ENCODE data around the gene EML4. TPM values are rescaled to one million over a fixed set of nuclear protein-coding genes. Genes with fewer than 3 reads are reported as not detected.

Gene EML4
- total and polyA plus RNA-seq, 10 of the 15 experiments (the other 5 are each of a cell fraction or from before 2014, with no cell fraction given), result 23.1 to 91.3 (median 77.4) TPM

DNA sequence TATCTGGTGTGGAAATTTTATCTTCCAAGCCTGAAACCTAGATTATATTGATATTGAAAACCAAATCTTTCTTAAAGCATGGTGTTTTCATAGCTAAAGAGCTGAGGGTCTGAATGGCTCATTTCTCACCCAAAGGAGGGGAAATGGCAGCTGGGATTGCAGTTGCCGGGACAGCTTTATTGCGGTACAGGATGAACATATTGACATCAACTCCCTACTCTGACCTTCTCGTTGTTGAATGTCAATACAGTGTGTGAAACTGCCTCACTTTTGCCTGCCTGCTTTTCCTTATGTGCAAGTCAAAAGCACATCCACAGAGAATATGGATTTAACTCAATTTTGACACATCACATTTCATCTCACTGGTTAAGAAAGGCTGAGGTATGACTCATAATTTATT lies 195.5 kb downstream of the EML4 start:
- Histone ChIP-seq H3K4me2 (ENCODE audit: control insufficient read depth, insufficient read depth) (no peak overlapping the region), H3K4me3 (no peak overlapping the region), H3K27me3 (replicated peaks in 1 of 2; ENCODE audit: control insufficient read depth in 2 of 2, insufficient read depth in 2 of 2, low read length in 1 of 2) (no peaks in the 10 kb centered on the region; a peak in 1 of 4 replicates), H3K27ac (ENCODE audit: control insufficient read depth, insufficient read depth) (no peak overlapping the region), H2AFZ (ENCODE audit: control insufficient read depth, low read depth, low read length) (no peak overlapping the region), H3K79me2 (ENCODE audit: control insufficient read depth, insufficient read depth, low read length) (peaks cover 14% of the 10 kb centered on the region), H3K9me3 (replicated peaks; ENCODE audit: control insufficient read depth, insufficient read depth, low read length) (no peaks in the 10 kb centered on the region), H3K9ac (ENCODE audit: control insufficient read depth, insufficient read depth, low read length) (no peak overlapping the region), H4K20me1 (ENCODE audit: control insufficient read depth, insufficient read depth) (no peaks in the 10 kb centered on the region), H3K36me3 (ENCODE audit: control insufficient read depth in 2 of 2, insufficient read depth in 2 of 2, low read length in 1 of 2) (no peaks in the 10 kb centered on the region), H3K4me1 (ENCODE audit: control insufficient read depth, insufficient read depth, low read length) (peaks cover 6% of the 10 kb centered on the region)
- ChIA-PET CTCF (interaction anchor here (1.4 kb wide), 1 partner anchor 36 kb away, joined by 3 read pairs; no protein-coding TSS in a partner anchor), POLR2A (no interaction called here), SMC1A (ENCODE audit: uncharacterized antibody, unreplicated experiment) (no interaction called here), RAD21 (ENCODE audit: unreplicated experiment) (no interaction called here)
- 66% methylated on average over 3 of the region's 3 CpGs for WGBS (ENCODE audit: insufficient coverage, insufficient replicate concordance, low lambda C conversion rate, missing lambda C conversion rate)
- FAIRE-seq (no peak), DNase-seq (ENCODE audit: low read depth, low spot score) (no peak), ATAC-seq (no peak)
- TF ChIP-seq NFYB (IDR thresholded peaks at IDR 0.05; ENCODE audit: insufficient read depth, low read depth, low read length), result no peak
- no peak for TF ChIP-seq KLF5 (IDR thresholded peaks at IDR 0.05; ENCODE audit: partially characterized antibody)
- no peak for TF ChIP-seq CHD2 (IDR thresholded peaks at IDR 0.05; ENCODE audit: borderline replicate concordance, low read depth, low read length)
- TF ChIP-seq, protein P1, sequence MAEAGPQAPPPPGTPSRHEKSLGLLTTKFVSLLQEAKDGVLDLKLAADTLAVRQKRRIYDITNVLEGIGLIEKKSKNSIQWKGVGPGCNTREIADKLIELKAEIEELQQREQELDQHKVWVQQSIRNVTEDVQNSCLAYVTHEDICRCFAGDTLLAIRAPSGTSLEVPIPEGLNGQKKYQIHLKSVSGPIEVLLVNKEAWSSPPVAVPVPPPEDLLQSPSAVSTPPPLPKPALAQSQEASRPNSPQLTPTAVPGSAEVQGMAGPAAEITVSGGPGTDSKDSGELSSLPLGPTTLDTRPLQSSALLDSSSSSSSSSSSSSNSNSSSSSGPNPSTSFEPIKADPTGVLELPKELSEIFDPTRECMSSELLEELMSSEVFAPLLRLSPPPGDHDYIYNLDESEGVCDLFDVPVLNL (IDR thresholded peaks at IDR 0.05; ENCODE audit: low read depth, low read length), result no peak
- no peak for TF ChIP-seq DPF2 (IDR thresholded peaks at IDR 0.05)
- TF ChIP-seq RBBP5 (conservative IDR thresholded peaks at IDR 0.05), result no peak
- intact Hi-C loops (cut with micrococcal nuclease; ENCODE audit: unreplicated experiment) (loop anchor here (10.0 kb wide), 1 partner anchor 430 kb away; the partner anchor contains the start of gene HAAO), in situ Hi-C loops (cut with MboI) (no loop called here)
- BruUV-seq (replicated peaks), result no TSS peak

DNA sequence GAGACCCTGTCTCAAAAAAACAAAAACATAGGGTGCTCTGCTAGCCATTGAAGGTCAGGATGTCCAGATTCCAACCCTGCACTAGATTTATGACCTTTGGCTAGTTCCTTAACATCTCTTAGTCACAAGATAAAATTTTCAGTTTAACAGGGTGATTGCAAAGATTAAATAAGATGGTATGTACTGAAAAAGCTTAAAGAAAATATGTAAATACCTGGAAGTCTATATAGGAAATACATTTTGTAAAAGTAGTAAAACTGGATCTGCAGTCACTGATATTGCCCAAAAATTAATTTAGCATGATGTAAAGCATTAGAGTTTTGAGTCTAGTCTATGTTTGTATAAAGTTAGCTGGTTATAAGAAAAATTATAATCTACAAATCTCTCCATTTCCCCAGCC lies 197.3 kb downstream of the EML4 start:
- no peaks in the 10 kb centered on the region for H4K20me1 ChIP-seq (ENCODE audit: control insufficient read depth, insufficient read depth)
- H3K4me2 ChIP-seq (ENCODE audit: control insufficient read depth, insufficient read depth), result no peak overlapping the region
- no peaks in the 10 kb centered on the region for H3K9me3 ChIP-seq (replicated peaks; ENCODE audit: control insufficient read depth, insufficient read depth, low read length)
- no peaks in the 10 kb centered on the region for H3K79me2 ChIP-seq (ENCODE audit: control insufficient read depth, insufficient read depth, low read length)
- H3K4me3 ChIP-seq, result no peak overlapping the region
- intact Hi-C loops (cut with micrococcal nuclease; ENCODE audit: unreplicated experiment) (loop anchor here (10.0 kb wide), 1 partner anchor 428 kb away; the partner anchor contains the start of gene HAAO), in situ Hi-C loops (cut with MboI) (no loop called here)
- ChIA-PET RAD21 (ENCODE audit: unreplicated experiment) (no interaction called here), SMC1A (ENCODE audit: uncharacterized antibody, unreplicated experiment) (no interaction called here), CTCF (no interaction called here), POLR2A (interaction anchor here (0.5 to 0.7 kb wide), 2 partner anchors 362 to 1610 kb away, joined by 3 to 6 read pairs; no protein-coding TSS in a partner anchor)
- BruUV-seq (replicated peaks), result no TSS peak
- ATAC-seq, result no peak
- no peak overlapping the region for H2AFZ ChIP-seq (ENCODE audit: control insufficient read depth, low read depth, low read length)
- peaks cover 6% of the 10 kb centered on the region for H3K4me1 ChIP-seq (ENCODE audit: control insufficient read depth, insufficient read depth, low read length)
- H3K27ac ChIP-seq (ENCODE audit: control insufficient read depth, insufficient read depth), result no peak overlapping the region
- FAIRE-seq, result no peak
- H3K27me3 ChIP-seq (replicated peaks in 1 of 2; ENCODE audit: control insufficient read depth in 2 of 2, insufficient read depth in 2 of 2, low read length in 1 of 2), result no peaks in the 10 kb centered on the region; a peak in 1 of 4 replicates
- H3K9ac ChIP-seq (ENCODE audit: control insufficient read depth, insufficient read depth, low read length), result no peak overlapping the region
- DNase-seq (ENCODE audit: low read depth, low spot score), result no peak
- no peaks in the 10 kb centered on the region for H3K36me3 ChIP-seq (ENCODE audit: control insufficient read depth in 2 of 2, insufficient read depth in 2 of 2, low read length in 1 of 2)
- TF ChIP-seq SPI1 (IDR thresholded peaks at IDR 0.05; ENCODE audit: borderline replicate concordance, insufficient read depth, low read depth, low read length) (no peak), POLR2AphosphoS2 (IDR thresholded peaks at IDR 0.05; ENCODE audit: low read depth, low read length) (no peak), HDAC6 (IDR thresholded peaks at IDR 0.05; ENCODE audit: unreplicated experiment) (no peak), SRF (IDR thresholded peaks at IDR 0.05; ENCODE audit: low read depth in 2 of 2, low read length in 2 of 2) (no peak)
- TF ChIP-seq, protein P2, sequence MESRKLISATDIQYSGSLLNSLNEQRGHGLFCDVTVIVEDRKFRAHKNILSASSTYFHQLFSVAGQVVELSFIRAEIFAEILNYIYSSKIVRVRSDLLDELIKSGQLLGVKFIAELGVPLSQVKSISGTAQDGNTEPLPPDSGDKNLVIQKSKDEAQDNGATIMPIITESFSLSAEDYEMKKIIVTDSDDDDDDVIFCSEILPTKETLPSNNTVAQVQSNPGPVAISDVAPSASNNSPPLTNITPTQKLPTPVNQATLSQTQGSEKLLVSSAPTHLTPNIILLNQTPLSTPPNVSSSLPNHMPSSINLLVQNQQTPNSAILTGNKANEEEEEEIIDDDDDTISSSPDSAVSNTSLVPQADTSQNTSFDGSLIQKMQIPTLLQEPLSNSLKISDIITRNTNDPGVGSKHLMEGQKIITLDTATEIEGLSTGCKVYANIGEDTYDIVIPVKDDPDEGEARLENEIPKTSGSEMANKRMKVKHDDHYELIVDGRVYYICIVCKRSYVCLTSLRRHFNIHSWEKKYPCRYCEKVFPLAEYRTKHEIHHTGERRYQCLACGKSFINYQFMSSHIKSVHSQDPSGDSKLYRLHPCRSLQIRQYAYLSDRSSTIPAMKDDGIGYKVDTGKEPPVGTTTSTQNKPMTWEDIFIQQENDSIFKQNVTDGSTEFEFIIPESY (IDR thresholded peaks at IDR 0.05), result no peak
- TF ChIP-seq, protein P3, sequence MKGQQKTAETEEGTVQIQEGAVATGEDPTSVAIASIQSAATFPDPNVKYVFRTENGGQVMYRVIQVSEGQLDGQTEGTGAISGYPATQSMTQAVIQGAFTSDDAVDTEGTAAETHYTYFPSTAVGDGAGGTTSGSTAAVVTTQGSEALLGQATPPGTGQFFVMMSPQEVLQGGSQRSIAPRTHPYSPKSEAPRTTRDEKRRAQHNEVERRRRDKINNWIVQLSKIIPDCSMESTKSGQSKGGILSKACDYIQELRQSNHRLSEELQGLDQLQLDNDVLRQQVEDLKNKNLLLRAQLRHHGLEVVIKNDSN (IDR thresholded peaks at IDR 0.05; ENCODE audit: borderline replicate concordance, extremely low read length, insufficient read depth, low read depth, low read length), result no peak
- TF ChIP-seq, protein P4, sequence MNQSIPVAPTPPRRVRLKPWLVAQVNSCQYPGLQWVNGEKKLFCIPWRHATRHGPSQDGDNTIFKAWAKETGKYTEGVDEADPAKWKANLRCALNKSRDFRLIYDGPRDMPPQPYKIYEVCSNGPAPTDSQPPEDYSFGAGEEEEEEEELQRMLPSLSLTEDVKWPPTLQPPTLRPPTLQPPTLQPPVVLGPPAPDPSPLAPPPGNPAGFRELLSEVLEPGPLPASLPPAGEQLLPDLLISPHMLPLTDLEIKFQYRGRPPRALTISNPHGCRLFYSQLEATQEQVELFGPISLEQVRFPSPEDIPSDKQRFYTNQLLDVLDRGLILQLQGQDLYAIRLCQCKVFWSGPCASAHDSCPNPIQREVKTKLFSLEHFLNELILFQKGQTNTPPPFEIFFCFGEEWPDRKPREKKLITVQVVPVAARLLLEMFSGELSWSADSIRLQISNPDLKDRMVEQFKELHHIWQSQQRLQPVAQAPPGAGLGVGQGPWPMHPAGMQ (IDR thresholded peaks at IDR 0.05; ENCODE audit: borderline replicate concordance), result no peak
